ENCODE measurements around the gene FOXP1.

The FOXP1 gene

GRCh38 chr3:71250026-71250425 lies 333.5 kb downstream of the FOXP1 start:
- no peak for DNase-seq

- no peak for DNase-seq
Observed at GRCh38 chr3:71247958-71248335, 335.6 kb downstream of the FOXP1 start.

DNA sequence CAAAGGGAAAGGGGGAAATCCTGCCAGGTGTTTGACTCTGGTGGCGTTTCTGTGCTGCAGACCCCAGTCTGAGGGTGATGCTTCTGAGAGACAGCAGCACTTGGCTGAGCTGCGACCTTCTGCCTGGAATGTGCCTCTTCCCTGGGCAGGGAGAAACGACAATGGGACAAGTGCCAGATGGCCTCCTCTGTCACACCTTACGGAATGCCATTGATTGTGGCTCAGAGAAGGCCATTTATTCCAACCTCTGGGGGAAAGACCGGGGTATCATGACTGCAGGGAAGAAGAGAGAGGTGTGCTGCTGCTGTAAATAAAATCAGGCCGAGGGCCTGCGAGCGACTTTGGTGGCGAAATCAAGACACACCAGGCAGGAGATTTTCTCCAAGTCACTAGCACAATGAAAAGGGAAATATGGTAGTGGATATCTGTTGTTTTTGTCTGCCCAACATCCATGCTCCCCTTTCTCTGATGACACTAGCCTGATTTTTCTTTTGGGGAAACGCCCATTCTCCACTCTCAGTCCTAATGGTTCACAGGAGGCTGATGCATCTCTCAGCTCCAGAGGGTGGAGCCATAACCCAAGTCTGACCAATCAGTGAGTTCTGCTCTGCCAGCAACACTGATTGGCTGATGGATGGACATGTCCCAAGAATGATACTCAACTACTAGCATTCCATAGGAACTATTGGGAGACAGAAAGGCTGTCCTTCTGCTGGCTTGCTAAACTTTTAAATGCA lies 336.1 kb downstream of the FOXP1 start:
- no peak for DNase-seq

GRCh38 chr3:71245971-71246880 lies 337.3 kb downstream of the FOXP1 start:
- DNase-seq = no peak

DNA sequence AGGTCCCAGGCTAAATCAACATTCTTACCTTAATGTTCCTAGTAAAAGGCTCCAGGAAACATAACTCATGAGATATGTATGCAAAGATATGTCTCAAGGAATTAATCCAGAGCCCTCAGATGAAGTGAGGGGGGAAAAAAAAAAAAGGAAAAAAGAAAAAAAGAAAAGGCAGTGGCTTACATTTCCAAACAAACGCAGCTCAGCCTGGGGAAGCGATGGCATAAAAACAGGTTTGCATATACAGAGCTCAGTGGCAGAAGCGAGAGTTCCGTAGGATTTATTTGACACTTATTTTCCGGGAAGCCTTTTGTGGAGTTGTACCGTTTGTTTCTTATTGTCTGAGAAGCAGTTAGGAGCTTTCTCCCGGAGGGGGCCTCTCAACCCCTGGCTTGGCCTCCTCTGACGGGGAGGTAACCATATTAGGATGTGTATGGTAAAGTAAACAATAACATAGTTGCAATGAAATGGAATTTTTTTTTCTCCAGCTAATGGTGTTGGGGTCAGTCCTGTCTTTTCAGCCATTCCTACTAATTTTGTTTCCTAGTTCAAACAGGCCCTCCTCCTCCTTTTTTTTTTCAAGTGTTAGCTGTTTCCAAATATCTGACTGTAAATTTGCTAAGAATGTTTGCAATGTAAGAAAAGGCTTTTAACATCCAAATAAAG lies 338.6 kb downstream of the FOXP1 start:
- DNase-seq = no peak

GRCh38 chr3:71244153-71244825 lies 339.2 kb downstream of the FOXP1 start:
- DNase-seq = no peak

GRCh38 chr3:71243229-71243628 lies 340.3 kb downstream of the FOXP1 start:
- DNase-seq = no peak

- DNase-seq = no peak
Observed at GRCh38 chr3:71241981-71242560, 341.5 kb downstream of the FOXP1 start.

DNA sequence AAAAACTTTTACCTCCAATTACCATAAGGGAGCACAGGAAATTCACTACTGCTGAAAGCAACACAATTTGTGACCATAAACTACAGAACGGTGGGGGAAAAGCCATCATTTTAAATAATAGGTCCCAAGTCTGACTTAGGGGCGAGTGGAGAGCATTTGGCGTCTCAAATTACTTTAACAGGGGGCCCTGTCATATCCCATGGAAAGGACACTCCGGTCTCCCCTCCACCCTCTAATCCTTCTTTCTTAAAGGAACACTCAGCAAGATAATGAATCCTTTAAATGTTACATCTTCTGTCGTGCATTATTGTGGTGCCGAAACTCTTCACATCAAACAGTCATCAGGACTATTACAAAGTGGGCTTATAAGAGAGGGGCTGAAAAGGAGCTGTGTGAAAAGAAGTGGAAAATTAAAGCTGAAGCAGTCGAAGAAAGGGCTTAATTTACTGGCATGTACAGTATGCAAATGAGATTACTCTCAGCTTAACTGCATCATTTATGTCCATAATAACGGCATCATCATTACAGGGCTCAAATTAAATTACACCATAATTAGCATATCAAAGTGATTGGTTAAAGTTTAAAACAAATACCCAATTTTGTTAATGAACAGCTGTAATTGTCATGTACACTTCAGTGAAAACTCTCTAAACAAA lies 342.2 kb downstream of the FOXP1 start:
- DNase-seq = no peak

- no peak for DNase-seq
Observed at GRCh38 chr3:71240034-71240433, 343.5 kb downstream of the FOXP1 start.

DNA sequence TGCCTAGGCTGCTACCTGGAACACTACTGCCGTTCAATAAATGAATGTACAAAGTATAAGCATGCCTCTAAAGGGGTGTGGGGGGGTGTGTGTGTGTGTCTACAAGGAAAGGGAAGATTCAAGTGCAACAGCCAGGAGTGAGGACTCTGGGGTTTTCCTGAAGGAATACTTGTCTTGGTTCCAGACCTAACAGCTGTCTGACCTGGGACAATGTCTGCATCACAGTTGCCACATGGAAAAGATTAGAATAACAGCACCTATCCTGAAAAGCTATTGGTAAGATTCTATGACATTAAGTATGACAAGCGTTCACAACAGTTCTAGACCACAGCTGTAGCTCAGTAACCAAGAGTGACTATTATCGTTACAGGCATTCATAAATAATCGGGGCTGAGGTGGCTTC lies 345.2 kb downstream of the FOXP1 start:
- DNase-seq = no peak

DNA sequence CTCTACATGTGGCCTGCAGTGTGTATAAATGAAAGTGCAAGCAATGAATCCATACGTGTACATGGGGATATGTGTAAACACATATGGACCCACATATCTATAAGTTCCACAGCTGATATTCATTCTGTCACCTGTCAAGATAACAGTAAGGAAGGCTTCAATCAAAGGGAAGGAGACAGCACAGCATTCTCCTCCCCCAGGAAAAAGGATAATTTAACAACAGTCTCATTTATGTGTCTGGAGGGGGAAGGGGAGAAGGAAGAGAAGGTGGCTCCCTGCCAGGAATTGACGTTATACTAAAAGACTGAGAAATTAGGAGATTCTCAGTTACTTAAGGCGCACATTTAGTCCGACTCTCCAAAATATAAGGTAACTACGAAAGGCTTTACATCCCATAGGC lies 345.9 kb downstream of the FOXP1 start:
- no peak for DNase-seq

DNA sequence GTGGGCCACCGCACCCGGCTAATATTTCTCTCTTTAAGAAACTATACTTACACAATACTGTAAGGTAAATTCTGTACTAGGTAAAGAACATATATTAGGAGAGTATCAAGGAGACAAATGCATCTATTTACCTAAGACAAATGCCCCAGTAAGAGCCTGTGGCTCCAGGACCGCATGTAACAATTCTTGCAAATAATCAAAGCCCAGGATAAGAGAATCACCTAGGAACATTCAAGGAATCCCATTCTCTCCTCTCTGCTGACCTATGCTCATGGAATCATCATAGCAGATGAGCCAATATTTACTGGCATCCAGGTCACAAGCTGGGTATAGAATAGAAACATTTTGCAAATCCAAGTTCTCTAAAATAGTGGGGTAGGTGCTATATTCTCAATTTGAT lies 347.7 kb downstream of the FOXP1 start:
- DNase-seq = no peak

DNA sequence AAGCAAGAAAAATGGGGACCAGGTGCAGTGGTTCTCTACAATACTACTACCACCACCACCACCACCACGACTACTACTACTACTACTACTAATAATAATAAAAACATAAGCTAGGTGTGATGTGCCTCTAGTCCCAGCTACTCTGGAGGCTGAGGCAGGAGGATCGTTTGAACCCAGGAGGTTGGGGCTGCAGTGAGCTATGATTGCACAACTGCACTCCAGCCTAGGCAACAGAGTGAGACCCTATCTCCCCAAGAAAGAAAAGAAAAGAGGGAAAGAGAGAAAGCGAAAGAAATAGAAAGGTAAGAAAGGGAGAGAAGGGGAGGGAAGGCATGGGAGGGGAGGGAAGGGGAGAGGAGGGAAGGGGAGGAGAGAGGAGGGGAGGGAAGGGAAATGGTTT lies 350.6 kb downstream of the FOXP1 start:
- no peak for DNase-seq

GRCh38 chr3:71232175-71232679 lies 351.3 kb downstream of the FOXP1 start:
- no peak for DNase-seq

GRCh38 chr3:71231680-71232079 lies 351.8 kb downstream of the FOXP1 start:
- no peak for DNase-seq

- DNase-seq = no peak
Observed at GRCh38 chr3:71229905-71230657, 353.4 kb downstream of the FOXP1 start.

GRCh38 chr3:71228156-71228866 lies 355.2 kb downstream of the FOXP1 start:
- DNase-seq = no peak

DNA sequence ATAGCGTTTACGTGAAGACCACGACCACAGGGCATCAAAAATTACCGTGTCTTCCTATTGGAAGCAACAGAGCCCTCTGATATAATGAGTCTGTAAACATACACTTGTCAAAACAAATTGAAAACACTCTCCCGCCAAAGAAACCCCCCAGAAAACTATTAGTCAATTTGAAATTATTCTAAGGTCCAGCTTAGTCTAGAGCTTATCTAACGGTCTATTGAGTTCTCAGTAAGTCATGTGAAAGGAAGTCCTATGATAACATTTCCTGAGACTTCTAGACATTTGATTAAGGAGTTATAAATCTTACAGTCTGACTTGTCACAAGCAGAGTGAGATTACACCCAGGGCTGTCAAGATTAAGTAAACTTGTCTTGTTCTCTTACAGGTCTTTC lies 356.3 kb downstream of the FOXP1 start:
- DNase-seq = no peak

DNA sequence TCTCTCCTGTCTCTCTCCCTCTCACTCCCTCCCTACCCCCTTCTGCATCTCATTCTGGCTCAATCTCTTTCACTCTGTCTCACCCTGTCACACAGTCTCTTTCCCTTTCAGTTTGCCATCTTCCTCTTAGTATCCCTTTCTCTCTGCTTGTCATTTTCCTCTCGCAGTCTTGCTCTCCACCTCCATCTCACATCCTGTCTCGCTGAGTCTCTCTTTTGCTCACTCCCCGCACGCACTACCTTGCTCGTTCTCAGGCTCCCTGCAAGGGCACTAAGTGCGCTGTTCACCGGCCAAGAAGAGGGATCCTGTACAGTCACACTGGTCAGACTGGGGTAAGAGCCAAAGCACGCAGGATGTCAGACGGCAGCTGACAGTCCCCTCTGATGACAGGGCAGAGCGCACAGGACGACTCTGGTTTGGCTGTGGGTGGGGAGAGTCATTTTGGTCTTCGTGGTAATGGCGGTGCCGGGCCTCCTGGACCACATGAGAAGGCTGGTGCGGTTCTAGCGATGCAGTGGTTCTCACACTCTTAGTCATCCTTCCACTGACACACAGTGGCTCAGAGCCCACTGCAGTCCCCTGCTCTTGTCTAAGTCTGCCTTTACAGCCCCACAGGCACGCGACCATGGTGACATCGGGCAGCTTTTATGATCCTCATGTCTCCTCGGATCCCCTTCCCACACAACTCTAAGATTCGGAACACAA lies 356.8 kb downstream of the FOXP1 start:
- DNase-seq = no peak
